ENCODE data around the gene TMEM234. TPM values are rescaled to one million over a fixed set of nuclear protein-coding genes. Genes with fewer than 3 reads are reported as not detected.
"Not testable (repeated sequence)": the region's sequence is repeated elsewhere in the genome, so short reads cannot be mapped to it uniquely, and the experiment has no call there.

The TMEM234 gene
- total RNA-seq, 2 experiments from 2014 or later = 11.5 to 12.8 TPM

DNA sequence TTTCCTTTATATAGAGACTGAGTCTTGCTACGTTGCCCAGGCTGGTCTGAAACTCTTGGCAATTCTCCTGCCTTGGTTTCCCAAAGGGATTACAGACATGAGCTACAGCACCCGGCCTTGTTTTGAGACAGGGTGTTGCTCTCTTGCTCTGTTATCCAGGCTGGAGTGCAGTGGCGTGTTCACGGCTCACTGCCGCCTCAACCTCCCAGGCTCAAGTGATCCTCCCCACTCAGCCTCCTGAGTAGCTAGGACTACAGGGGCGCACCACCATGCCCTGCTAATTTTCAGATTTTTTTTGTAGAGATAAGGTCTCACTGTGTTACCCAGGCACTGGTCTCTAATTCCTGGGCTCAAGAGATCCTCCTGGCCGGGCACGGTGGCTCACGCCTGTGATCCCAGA, 43.7 kb upstream of the TMEM234 start:
- Histone ChIP-seq H3K27me3 (ENCODE audit: control insufficient read depth in 1 of 2, insufficient read depth in 2 of 2, low read length in 2 of 2) (no peaks in the 10 kb centered on the region), H3K4me1 (ENCODE audit: insufficient read depth, low read length) (peaks cover 91% of the 10 kb centered on the region), H3K9me3 (ENCODE audit: control insufficient read depth in 1 of 2, insufficient read depth in 1 of 2, low read length in 2 of 2) (no peaks in the 10 kb centered on the region), H3K4me3 (ENCODE audit: low read length) (no peak overlapping the region), H3K27ac (ENCODE audit: low read depth in 1 of 2, low read length in 2 of 2) (peak overlapping the region; percentile 32 to 69), H3K36me3 (ENCODE audit: insufficient read depth, low read length) (peaks cover 48% of the 10 kb centered on the region)
- intact Hi-C loops (cut with DNase I, micrococcal nuclease) = no loop called here
- H3K27me3 Mint-ChIP-seq = no peaks in the 10 kb centered on the region
- DNase-seq = no peak
- ATAC-seq (ENCODE audit: poor library complexity) = no peak
- peaks cover 50% of the 10 kb centered on the region for H3K4me1 Mint-ChIP-seq (ENCODE audit: low read depth)
- H3K4me3 Mint-ChIP-seq = peak overlapping the region; percentile 43
- ChIA-PET CTCF (interaction anchor here (0.6 to 2.0 kb wide), 4 partner anchors 18 to 230 kb away, joined by 3 to 11 read pairs (median 4); no protein-coding TSS in a partner anchor), POLR2A (interaction anchor here (1.1 to 20.9 kb wide), 6 partner anchors 13 to 128 kb away, joined by 3 to 543 read pairs (median 5); partner anchors contain the start of genes BSDC1, CCDC28B, FAM167B and HDAC1)
- TF ChIP-seq, protein P1, sequence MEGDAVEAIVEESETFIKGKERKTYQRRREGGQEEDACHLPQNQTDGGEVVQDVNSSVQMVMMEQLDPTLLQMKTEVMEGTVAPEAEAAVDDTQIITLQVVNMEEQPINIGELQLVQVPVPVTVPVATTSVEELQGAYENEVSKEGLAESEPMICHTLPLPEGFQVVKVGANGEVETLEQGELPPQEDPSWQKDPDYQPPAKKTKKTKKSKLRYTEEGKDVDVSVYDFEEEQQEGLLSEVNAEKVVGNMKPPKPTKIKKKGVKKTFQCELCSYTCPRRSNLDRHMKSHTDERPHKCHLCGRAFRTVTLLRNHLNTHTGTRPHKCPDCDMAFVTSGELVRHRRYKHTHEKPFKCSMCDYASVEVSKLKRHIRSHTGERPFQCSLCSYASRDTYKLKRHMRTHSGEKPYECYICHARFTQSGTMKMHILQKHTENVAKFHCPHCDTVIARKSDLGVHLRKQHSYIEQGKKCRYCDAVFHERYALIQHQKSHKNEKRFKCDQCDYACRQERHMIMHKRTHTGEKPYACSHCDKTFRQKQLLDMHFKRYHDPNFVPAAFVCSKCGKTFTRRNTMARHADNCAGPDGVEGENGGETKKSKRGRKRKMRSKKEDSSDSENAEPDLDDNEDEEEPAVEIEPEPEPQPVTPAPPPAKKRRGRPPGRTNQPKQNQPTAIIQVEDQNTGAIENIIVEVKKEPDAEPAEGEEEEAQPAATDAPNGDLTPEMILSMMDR (IDR thresholded peaks at IDR 0.05) = no peak
- H3K36me3 Mint-ChIP-seq (ENCODE audit: low read depth) = peaks cover 35% of the 10 kb centered on the region
- H3K9me3 Mint-ChIP-seq = no peaks in the 10 kb centered on the region
- peak overlapping the region; percentile 88 for H3K27ac Mint-ChIP-seq

DNA sequence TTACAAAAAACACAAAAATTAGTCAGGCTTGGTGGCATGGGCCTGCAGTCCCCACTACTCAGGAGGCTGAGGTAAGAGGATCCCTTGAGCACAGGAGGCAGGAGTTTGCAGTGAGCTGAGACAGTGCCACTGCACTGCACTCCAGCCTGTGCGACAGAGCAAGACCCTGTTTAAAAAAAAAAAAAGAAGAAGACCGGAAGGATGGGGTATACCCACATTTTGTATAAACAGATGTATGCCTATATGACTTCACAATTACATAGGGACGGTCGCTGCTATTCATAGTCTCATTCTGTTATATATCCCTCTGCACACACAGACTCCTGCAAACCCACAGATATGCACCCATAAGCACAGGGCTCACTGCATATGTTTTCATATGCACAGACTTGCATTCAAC, 41.6 kb upstream of the TMEM234 start:
- Histone ChIP-seq H3K27me3 (ENCODE audit: control insufficient read depth in 1 of 2, insufficient read depth in 2 of 2, low read length in 2 of 2) (no peaks in the 10 kb centered on the region), H3K4me3 (ENCODE audit: low read length) (peak overlapping the region; percentile 24), H3K36me3 (ENCODE audit: insufficient read depth, low read length) (peaks cover 50% of the 10 kb centered on the region), H3K4me1 (ENCODE audit: insufficient read depth, low read length) (peaks cover 96% of the 10 kb centered on the region), H3K27ac (ENCODE audit: low read depth in 1 of 2, low read length in 2 of 2) (peak overlapping the region; percentile 32 to 69), H3K9me3 (ENCODE audit: control insufficient read depth in 1 of 2, insufficient read depth in 1 of 2, low read length in 2 of 2) (no peaks in the 10 kb centered on the region)
- TF ChIP-seq, protein P1 (IDR thresholded peaks at IDR 0.05) = no peak
- POLR2A ChIA-PET = interaction anchor here (0.9 to 20.9 kb wide), 4 partner anchors 10 to 33 kb away, joined by 3 to 543 read pairs (median 4); partner anchors contain the start of genes FAM167B and LCK
- no peaks in the 10 kb centered on the region for H3K9me3 Mint-ChIP-seq
- peak in 4 of 14 experiments; percentile 41 to 52 (median 48) for DNase-seq
- H3K27me3 Mint-ChIP-seq = no peaks in the 10 kb centered on the region
- H3K4me3 Mint-ChIP-seq = peak overlapping the region; percentile 68
- CTCF ChIA-PET = interaction anchor here (7.5 kb wide), 1 partner anchor 15 kb away, joined by 40 read pairs; no protein-coding TSS in a partner anchor
- ATAC-seq (ENCODE audit: poor library complexity) = peak; percentile 71
- intact Hi-C loops (cut with DNase I, micrococcal nuclease) = loop anchor here (1.0 to 5.0 kb wide), 2 partner anchors 13 to 69 kb away; no protein-coding TSS in a partner anchor
- H3K4me1 Mint-ChIP-seq (ENCODE audit: low read depth) = peaks cover 51% of the 10 kb centered on the region
- peak overlapping the region; percentile 88 for H3K27ac Mint-ChIP-seq
- H3K36me3 Mint-ChIP-seq (ENCODE audit: low read depth) = peaks cover 42% of the 10 kb centered on the region

DNA sequence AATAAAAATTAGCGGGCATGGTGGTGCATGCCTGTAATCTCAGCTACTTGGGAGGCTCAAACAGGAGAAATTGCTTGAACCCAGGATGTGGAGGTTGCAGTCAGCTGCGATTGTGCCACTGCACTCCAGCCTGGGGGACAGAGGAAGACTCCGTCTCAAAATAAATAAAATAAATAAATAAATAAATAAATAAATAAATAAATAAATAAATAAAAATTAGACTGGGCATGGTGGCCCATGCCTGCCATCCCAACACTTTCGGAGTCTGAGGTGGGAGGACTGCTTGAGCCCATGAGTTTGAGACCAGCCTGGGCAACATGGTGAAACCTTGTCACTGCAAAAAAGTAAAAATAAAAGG, 41.1 kb upstream of the TMEM234 start:
- intact Hi-C loops (cut with DNase I, micrococcal nuclease) = loop anchor here (1.0 to 5.0 kb wide), 2 partner anchors 13 to 69 kb away; no protein-coding TSS in a partner anchor
- POLR2A ChIA-PET = interaction anchor here (0.9 to 20.9 kb wide), 5 partner anchors 11 to 73 kb away, joined by 3 to 543 read pairs (median 4); partner anchors contain the start of genes FAM167B, LCK and MARCKSL1
- Mint-ChIP-seq H3K36me3 (ENCODE audit: low read depth) (peaks cover 42% of the 10 kb centered on the region), H3K27ac (peak overlapping the region; percentile 88), H3K4me1 (ENCODE audit: low read depth) (peaks cover 51% of the 10 kb centered on the region)
- H3K4me3 ChIP-seq (ENCODE audit: low read length); DNase-seq; ATAC-seq (ENCODE audit: poor library complexity); H3K9me3 Mint-ChIP-seq; H3K9me3 ChIP-seq (ENCODE audit: control insufficient read depth in 1 of 2, insufficient read depth in 1 of 2, low read length in 2 of 2); H3K4me3 Mint-ChIP-seq; H3K27me3 Mint-ChIP-seq; H3K27me3 ChIP-seq (ENCODE audit: control insufficient read depth in 1 of 2, insufficient read depth in 2 of 2, low read length in 2 of 2): not testable (repeated sequence)
- Histone ChIP-seq H3K36me3 (ENCODE audit: insufficient read depth, low read length) (peaks cover 52% of the 10 kb centered on the region), H3K27ac (ENCODE audit: low read depth in 1 of 2, low read length in 2 of 2) (peak overlapping the region; percentile 40 to 69), H3K4me1 (ENCODE audit: insufficient read depth, low read length) (peaks cover 96% of the 10 kb centered on the region)
- CTCF ChIA-PET = interaction anchor here (1.8 to 7.5 kb wide), 2 partner anchors 14 to 23 kb away, joined by 8 to 40 read pairs; no protein-coding TSS in a partner anchor
